ENCODE data around the gene METAP1D.

DNA sequence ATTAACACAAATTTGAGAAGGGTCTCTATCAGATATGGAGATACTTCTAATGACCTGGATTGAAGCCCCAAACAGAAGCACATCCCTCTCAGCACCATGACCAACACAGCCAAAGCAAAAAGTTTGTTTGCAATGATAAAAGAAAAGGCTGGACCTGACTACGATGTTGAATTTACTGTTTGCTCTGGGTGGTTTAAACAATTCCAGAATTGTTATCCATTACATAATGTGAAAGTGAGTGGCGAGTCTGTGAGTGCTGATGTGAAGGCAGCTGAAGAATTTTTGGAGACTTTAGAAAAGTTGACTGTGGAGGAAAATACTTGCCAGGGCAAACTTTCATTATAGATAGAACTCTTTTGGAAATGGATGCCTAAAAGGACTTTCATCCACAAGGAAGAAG lies 120.4 kb downstream of the METAP1D start:
- TF ChIP-seq, protein P1, sequence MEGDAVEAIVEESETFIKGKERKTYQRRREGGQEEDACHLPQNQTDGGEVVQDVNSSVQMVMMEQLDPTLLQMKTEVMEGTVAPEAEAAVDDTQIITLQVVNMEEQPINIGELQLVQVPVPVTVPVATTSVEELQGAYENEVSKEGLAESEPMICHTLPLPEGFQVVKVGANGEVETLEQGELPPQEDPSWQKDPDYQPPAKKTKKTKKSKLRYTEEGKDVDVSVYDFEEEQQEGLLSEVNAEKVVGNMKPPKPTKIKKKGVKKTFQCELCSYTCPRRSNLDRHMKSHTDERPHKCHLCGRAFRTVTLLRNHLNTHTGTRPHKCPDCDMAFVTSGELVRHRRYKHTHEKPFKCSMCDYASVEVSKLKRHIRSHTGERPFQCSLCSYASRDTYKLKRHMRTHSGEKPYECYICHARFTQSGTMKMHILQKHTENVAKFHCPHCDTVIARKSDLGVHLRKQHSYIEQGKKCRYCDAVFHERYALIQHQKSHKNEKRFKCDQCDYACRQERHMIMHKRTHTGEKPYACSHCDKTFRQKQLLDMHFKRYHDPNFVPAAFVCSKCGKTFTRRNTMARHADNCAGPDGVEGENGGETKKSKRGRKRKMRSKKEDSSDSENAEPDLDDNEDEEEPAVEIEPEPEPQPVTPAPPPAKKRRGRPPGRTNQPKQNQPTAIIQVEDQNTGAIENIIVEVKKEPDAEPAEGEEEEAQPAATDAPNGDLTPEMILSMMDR (conservative IDR thresholded peaks at IDR 0.05), result no peak
- no peak for TF ChIP-seq EZH2 (IDR thresholded peaks at IDR 0.05; ENCODE audit: low read depth)

Measured in PC-9 (cell line).